ENCODE measurements around the gene MRM2. TPM values are rescaled to one million over a fixed set of nuclear protein-coding genes. Genes with fewer than 3 reads are reported as not detected.

MRM2 gene
- total RNA-seq, 2 experiments from 2014 or later, result 45.1 to 52.3 TPM

GRCh38 chr7:2274666-2275065 lies 32.7 kb upstream of the MRM2 start:
- Histone ChIP-seq H3K4me3 (ENCODE audit: low read depth, low read length, poor library complexity, severe bottlenecking) (no peak overlapping the region), H3K4me1 (ENCODE audit: insufficient read depth, low read length, poor library complexity, severe bottlenecking) (no peaks in the 10 kb centered on the region), H3K27ac (ENCODE audit: low read depth, low read length, poor library complexity, severe bottlenecking) (no peak overlapping the region), H3K9me2 (ENCODE audit: insufficient read depth, low read length) (no peaks in the 10 kb centered on the region), H3K79me2 (ENCODE audit: insufficient read depth, low read depth, low read length) (no peaks in the 10 kb centered on the region), H3K9me3 (ENCODE audit: low read length) (no peaks in the 10 kb centered on the region), H3K4me2 (ENCODE audit: low read length) (no peak overlapping the region), H2AFZ (ENCODE audit: low read length) (no peak overlapping the region), H4K20me1 (ENCODE audit: insufficient read depth, low read length) (no peaks in the 10 kb centered on the region), H3K36me3 (ENCODE audit: insufficient read depth, low read length) (peaks cover 23% of the 10 kb centered on the region)
- no TSS peak for BruUV-seq (replicated peaks)
- TF ChIP-seq CTCF (conservative IDR thresholded peaks at IDR 0.05; ENCODE audit: low read length) (no peak), EZH2phosphoT487 (IDR thresholded peaks at IDR 0.05; ENCODE audit: borderline replicate concordance, low read depth, low read length) (no peak)
- intact Hi-C loops (cut with micrococcal nuclease; ENCODE audit: unreplicated experiment), result no loop called here
- ChIA-PET CTCF (ENCODE audit: unreplicated experiment) (no interaction called here), POLR2A (no interaction called here)
- DNase-seq (ENCODE audit: low spot score), result no peak

- no peak for TF ChIP-seq CTCF (conservative IDR thresholded peaks at IDR 0.05; ENCODE audit: low read length)
- TF ChIP-seq EZH2phosphoT487 (IDR thresholded peaks at IDR 0.05; ENCODE audit: borderline replicate concordance, low read depth, low read length), result no peak
- no peaks in the 10 kb centered on the region for H3K9me2 ChIP-seq (ENCODE audit: insufficient read depth, low read length)
- H2AFZ ChIP-seq (ENCODE audit: low read length), result no peak overlapping the region
- no peak overlapping the region for H3K4me2 ChIP-seq (ENCODE audit: low read length)
- no peak overlapping the region for H3K4me3 ChIP-seq (ENCODE audit: low read depth, low read length, poor library complexity, severe bottlenecking)
- H3K9me3 ChIP-seq (ENCODE audit: low read length), result no peaks in the 10 kb centered on the region
- BruUV-seq (replicated peaks), result no TSS peak
- no peaks in the 10 kb centered on the region for H4K20me1 ChIP-seq (ENCODE audit: insufficient read depth, low read length)
- ChIA-PET CTCF (ENCODE audit: unreplicated experiment) (no interaction called here), POLR2A (no interaction called here)
- H3K27ac ChIP-seq (ENCODE audit: low read depth, low read length, poor library complexity, severe bottlenecking), result no peak overlapping the region
- no peaks in the 10 kb centered on the region for H3K4me1 ChIP-seq (ENCODE audit: insufficient read depth, low read length, poor library complexity, severe bottlenecking)
- intact Hi-C loops (cut with micrococcal nuclease; ENCODE audit: unreplicated experiment), result no loop called here
- peaks cover 23% of the 10 kb centered on the region for H3K36me3 ChIP-seq (ENCODE audit: insufficient read depth, low read length)
- DNase-seq (ENCODE audit: low spot score), result no peak
- no peaks in the 10 kb centered on the region for H3K79me2 ChIP-seq (ENCODE audit: insufficient read depth, low read depth, low read length)
Observed at GRCh38 chr7:2273866-2274265, 31.9 kb upstream of the MRM2 start.

GRCh38 chr7:2272031-2272430 lies 30.0 kb upstream of the MRM2 start:
- TF ChIP-seq CTCF (conservative IDR thresholded peaks at IDR 0.05; ENCODE audit: low read length) (no peak), EZH2phosphoT487 (IDR thresholded peaks at IDR 0.05; ENCODE audit: borderline replicate concordance, low read depth, low read length) (no peak)
- no peak for DNase-seq (ENCODE audit: low spot score)
- Histone ChIP-seq H3K27ac (ENCODE audit: low read depth, low read length, poor library complexity, severe bottlenecking) (no peak overlapping the region), H2AFZ (ENCODE audit: low read length) (no peak overlapping the region), H3K9me3 (ENCODE audit: low read length) (no peaks in the 10 kb centered on the region), H3K4me2 (ENCODE audit: low read length) (no peak overlapping the region), H3K4me1 (ENCODE audit: insufficient read depth, low read length, poor library complexity, severe bottlenecking) (no peaks in the 10 kb centered on the region), H4K20me1 (ENCODE audit: insufficient read depth, low read length) (no peaks in the 10 kb centered on the region), H3K4me3 (ENCODE audit: low read depth, low read length, poor library complexity, severe bottlenecking) (no peak overlapping the region), H3K36me3 (ENCODE audit: insufficient read depth, low read length) (peaks cover 20% of the 10 kb centered on the region), H3K79me2 (ENCODE audit: insufficient read depth, low read depth, low read length) (no peaks in the 10 kb centered on the region), H3K9me2 (ENCODE audit: insufficient read depth, low read length) (no peaks in the 10 kb centered on the region)
- ChIA-PET POLR2A (no interaction called here), CTCF (ENCODE audit: unreplicated experiment) (no interaction called here)
- intact Hi-C loops (cut with micrococcal nuclease; ENCODE audit: unreplicated experiment), result no loop called here
- BruUV-seq (replicated peaks), result no TSS peak

All from OCI-LY7 (cell line).